HL-60/S4 treated with phorbol 12-myristate 13-acetate at 8.2 ng/mL for 4 days and 3 days (cell line): Measurements from ENCODE around the gene SPATC1L.

Source experiments
- in situ Hi-C: fragments of 300-500 bp; cut with MboI; formaldehyde crosslinking; loops from 2 replicates; pipeline ENCODE4 v1.15.0; 2022; ENCODE audit warnings: low sequenced_read_pairs

The SPATC1L gene

DNA sequence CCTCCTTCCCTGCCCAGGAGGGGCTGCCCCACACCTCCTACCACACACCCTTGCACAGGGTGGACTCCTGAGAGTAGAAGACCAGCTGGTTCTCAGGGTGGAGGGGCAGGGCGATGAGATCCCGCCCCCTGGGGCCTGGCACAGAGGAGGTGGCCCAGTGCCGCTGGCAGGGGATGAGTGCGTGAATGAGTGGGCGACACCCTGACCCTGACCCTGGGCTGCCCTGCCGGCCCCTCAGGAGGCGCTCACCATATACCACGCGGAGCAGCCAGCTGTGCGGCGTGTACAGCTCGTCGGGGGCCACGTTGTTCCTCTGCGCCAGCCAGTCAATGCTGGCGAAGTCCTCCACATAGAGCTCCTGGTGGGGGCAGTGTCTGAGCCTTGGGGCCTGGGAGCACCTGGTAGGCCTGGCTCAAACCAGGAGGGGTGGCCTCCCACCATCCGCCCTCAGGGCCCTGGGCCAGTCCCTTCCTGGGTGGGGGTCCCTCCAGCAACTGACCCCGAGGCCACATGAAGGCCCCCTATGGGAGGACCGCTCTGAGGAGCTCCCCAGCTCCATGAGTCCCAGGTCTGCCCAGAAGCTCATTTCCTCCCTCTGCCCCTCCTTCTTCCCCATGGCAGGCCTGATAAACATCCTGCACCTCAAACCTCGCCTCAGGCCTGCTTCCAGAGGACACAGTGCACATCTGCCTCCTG is 31.3 kb upstream of the SPATC1L start:
- in situ Hi-C loops, result no loop called here

DNA sequence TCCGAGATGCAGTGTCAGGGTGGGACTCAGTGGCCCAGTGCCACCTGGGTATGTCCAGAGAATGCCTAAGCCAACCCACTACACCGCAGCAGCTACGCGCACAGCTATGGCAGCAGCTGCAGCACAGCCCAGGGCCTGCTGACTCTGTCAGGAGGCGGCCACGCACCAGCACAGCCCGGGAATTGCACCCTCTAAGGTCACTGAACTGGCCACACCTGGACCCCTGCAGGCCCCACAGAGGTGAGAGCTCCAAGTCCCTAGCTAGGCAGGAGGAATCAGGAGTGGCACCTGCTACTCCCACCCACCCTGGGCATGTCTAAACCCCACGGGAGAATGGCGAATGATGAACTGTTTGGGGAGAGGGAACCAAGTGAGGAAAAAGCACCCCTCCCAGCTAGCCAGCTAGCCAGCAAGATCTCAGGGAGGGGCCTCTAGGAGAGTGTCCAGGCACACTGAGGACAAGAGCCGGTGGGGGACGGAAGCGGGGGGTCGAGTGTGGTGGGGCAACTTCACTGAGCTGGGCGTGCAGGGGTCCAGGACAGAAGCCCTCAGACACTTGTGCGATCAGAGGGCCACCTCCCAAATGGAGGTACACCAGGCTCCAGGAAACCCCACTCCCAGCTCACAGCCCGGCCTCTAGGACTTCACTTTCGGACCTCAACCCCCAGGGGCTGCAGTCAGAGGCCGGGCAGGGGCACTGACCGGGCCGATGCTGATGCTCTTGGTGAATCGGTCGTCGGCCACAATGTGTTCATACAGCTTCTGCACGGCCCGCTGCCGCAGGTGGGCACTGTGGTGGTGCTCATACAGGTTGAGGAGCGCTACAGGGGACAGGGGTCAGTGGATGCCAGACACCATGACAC is 30.4 kb upstream of the SPATC1L start:
- in situ Hi-C loops, result no loop called here

DNA sequence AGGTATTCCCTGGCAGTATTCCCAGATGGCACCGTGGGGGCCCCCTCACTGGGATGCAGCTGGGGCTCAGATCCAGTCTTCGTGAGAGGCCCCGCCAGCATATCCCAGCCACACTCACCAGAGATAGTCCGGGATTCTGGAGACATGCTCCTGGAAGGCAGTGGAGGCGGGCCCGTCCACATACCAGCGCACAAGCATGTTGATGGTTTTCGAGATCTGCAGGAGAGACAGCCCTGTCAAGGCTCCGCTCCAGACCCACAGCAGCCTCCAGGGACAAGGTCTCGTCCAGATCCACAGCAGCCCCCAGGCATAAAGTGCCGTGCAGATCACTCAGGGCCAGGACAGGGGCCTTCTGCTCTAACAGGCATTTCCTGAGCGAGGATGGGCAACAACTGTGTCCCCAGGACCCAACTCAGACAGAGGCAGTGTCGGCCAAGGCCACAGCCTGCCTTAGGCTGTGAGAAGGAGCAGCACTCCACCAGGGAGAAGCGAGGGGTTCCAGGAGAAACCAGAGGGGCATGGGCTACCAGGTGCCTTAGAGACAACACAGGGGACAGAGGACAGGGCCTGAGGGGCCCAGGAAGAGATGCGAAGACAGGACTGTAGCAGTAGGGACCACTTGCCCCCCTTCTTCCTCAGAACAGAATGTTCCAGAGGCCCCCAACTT is 29.5 kb upstream of the SPATC1L start:
- in situ Hi-C loops, result no loop called here

DNA sequence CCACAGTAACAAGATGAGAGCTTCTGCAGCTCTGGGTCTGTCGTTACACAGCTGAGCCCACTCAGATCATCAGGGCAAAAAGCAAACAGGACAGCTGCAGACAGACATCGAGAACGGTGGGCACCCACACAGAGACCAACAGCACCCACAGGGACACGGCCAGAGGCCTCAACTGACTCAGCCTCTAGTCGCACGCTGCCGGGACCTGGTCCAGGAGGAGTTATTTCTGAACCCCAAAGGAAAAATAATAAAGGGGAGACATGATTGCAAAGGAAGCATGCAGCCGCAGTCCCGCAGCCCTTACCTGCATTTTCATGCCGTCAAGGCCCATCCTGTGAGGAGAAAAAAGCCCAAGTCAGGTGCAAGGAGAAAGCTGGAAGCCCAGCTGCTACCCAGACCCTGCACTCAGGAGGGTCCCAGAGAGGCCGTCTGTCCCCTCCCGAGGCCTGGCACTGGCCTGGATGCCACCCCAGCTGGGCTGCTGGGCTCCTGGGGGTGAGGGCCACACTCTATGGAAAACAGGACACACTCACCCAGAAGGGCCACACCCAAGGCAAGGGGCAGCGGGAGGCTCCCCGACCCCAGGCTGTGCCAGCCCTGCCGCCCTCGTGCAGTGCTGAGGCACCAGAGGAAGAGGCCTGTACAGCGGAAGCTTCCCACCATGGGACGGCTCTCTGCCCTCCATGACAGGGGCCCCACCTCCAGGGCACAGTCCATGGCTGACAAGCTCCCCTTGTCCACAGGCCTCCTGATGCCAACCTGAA is 28.6 kb upstream of the SPATC1L start:
- in situ Hi-C loops, result no loop called here

DNA sequence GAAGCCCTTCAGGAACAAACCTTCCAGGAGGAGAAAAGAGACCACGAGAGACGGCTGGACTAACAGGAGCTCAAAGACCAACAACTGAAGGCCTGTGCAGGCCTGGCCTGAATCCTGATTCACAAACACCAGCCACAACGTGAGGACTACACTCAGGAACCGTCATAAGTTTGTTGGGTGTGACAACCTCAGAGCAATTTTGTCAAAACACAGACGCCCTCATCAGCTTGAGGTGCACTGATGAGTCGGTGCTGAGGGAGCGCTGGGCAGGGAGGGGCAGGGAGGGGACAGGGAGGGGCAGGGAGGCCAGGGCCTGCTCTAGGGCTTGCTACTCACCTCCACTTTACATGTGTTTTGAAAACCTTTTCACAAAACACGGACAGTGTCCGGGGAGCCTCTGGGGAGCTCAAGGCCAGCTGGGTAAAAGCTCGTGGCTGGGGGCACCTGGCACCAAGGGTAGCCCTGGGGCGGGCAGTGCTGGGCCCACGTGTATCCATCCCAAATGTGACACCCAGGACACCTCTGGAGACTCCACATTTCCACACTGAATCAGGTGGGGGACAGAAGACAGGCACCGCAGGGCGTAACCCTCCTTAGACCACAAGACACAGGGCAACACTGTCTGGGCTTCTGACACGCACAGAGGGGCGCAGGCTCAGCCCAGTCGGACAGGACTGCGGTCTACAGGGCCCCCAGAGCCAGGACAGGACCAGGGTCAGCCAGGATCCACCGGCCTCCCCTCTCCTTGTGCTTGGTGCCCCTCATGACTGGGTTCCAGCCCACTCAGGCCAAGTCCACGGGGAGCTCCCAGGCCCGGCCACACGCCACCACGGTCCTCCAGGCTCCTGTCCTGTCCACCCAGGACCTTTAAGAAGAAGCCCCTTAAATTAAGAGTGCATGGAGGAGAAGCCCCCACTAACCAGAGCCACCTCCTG is 27.8 kb upstream of the SPATC1L start:
- in situ Hi-C loops, result no loop called here

DNA sequence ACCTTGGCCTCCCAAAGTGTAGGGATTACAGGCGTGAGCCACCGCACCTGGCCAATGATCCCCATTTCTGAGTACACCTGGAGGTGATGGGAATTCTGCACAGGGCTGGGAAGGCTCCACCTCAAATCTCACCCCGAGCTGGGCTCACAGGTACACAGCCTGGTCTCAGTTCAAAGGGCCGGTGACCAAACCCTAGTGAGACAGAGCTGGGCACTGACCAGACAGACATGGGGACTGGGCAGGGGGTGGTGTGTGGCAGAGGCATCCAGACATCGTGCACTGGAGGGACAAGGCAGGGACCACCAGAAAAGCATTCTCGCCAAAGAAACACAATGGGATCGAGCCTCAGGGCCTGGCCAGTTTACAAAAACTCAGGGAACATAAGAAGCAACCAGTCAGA is 27.1 kb upstream of the SPATC1L start:
- in situ Hi-C loops, result no loop called here

DNA sequence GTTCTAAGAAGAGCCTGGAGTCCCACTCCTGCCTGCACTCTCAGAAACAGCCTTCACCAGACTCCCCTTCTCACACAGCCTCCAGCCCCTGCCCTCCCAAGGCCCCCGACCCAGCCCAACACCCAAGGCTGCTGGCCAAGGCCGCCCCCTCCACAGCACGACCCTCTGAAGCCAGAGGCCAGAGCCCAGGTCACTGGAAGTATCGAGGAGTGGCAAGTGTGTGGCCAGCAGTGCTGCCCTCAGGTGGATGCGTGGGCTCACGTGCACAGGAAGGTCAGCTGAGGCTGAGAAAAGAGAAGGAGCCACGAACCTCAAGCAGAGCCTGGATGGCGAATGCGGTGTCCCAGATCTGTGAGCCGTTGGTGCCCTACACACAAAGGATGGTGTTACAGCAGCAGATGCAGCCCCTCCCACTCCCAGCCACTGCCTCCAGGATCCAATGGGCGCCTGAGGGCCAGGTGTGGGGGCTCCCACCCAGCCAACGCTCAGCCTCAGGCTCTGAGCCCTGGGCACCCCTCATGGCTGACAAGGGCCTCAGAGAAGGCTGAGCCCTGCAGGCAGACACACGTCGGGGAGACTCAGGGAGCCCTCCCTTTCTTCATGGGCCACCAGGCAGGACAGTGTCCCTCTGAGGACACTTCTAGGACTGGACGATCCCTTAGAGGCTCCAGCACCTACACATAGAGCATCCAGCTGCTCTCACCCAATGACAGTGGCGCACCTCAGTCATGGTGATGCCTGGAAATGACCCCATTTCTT is 26.3 kb upstream of the SPATC1L start:
- in situ Hi-C loops, result no loop called here

DNA sequence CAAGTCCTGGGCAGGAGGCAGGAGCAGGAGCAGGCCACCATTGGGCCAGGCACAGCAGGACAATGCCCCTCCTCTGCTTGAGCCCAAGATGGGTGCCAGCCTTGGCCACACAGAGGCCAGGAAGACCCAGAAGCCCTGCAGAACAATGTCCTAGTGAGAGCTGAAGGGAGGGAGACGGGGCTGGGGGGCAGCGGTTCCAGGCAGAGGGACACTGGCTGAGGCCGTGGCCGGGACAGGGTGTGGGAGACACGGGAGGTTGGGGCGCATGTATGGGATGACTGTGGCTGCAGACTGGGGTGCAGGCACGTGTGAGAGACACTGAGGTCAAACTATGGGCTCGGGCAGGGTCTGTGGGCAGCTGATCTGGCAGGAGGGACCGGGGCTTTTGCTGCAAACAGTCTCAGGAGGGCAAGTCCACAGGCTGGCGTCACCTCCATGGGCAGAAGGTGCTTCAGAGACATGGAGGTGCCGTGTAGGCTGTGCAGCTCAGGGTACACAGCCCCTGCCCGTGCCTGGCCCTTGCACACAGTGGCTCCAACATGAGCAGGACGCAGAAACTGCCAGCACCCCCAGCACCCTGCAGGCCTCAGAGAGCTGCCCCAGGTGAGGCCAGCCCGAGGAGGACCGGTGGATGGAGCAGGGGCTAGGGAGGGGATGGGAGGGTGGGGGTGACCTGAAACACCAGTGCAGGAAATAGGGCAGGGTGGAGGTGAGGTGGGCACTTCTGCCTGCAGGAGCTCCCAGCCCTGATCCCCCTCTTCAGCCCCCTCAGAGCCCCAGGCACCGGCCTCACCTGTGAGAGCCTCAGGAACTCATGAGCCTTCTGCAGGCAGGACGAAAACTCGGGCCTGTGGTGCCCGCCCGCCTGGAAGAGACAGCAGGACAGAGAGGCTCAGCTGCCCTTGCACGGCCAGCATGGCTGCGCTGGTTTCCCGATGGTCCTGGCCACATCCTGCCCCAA is 24.8 kb upstream of the SPATC1L start:
- in situ Hi-C loops, result no loop called here

DNA sequence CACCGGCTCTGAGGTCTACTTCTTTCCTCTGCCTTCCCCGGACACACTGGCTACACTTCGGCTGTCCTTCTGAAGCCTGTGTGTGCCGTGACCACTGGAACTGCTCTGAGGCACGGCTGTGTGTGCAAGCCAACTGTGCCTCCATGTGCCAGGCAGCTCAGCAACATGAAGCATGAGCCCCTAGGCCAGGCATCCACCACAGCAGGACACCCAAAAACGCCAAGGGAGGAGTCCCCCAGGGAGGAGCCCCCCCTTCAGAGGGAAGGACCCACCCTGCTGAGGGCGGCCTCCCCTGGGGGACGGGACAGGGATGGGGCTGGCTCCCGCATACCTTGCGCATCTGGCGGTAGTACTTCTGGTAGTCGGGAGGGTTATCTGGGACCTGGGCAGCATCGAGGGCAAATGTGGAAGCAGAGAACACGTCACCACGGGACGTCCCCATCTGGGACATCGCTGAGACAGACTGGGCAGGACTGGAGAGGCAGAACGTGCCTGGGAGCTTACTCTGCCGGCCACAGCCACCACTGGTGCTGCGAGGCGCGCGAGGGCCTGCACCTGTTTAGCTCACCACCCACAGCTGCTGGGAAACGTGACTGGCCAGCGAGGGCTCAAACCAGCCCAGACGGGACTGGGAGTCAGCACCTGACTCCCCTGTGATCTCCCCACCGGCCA is 23.8 kb upstream of the SPATC1L start:
- in situ Hi-C loops, result no loop called here

DNA sequence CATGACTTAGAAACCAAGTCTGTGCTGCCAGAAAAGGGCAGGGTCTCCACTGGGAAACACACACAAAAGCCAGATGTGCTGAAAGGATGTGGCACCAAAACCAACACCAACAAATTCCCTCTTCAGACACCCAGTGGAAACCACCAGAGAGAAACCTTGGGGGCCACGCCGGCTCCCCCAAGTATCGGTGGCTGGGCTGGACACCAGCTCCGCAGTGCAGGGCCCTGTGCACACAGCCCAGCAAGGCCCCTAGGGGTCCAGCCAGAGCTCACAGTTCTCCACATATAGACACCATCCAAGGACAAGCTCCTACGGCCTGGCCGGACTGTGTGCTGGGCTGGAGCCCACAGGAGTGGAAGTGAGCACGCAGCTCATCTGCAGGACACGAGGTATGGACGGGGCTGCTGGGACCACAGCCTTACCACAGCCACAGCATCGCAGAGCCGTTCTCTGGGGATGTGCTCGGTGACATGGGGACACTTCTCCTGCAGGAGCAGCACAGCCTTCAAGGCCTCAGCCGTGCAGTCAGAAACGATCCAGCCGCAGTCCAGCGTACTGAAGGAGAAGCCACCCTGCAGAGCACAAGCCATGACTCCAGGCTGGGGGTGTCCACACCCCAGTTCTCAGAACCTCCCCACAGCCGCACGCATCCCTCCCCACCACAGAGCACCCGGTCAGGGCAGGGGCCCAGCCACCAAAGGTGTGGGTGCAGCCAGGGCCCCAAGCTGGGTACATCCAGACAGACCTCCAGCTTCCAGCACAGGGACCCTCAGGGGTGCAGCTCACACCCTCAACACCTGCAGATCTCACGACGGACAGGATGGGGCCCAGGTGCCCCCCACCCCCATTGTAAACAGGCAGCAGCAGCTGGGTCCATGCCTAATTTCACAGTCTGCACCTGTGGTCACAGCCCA is 23.0 kb upstream of the SPATC1L start:
- in situ Hi-C loops, result no loop called here

DNA sequence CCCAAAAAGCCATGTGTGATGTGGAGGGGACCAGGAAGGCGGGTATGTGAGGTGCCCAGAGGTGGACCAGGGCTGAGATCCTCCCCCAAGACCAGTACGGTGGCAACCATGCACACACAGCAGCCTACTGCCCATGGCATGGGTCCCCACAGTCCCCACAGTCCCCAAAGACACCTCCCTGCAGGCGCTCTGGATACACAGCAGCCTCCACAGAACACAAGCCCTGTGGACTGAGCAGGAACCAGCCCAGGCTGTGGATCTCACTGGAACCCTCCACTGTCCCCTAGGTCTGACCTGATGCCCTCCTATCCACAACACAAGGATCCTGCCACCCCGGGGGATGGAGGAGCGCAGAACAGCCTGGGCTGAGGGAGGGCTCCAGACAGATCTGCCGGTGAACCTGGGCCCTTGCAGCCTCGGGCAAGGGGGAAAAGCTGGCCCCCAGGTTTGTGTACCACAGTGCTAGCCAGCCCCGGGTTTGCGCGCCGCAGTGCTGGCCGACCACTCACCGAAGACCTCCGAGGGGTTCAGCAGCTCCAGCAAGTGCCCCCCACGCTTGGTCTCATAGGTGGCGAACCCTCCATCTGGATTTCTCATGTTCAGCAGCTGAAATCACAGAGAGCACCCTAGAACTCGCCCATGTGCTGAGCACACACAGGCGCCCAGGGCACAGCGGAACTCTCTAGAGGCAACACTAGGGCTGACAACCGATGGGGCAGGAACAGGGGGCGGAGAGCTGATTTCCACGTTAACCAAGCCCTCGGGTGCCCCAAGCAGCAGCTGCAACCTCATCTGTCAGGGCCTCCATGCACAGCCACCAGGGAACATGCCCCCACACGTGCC is 22.1 kb upstream of the SPATC1L start:
- in situ Hi-C loops, result no loop called here

DNA sequence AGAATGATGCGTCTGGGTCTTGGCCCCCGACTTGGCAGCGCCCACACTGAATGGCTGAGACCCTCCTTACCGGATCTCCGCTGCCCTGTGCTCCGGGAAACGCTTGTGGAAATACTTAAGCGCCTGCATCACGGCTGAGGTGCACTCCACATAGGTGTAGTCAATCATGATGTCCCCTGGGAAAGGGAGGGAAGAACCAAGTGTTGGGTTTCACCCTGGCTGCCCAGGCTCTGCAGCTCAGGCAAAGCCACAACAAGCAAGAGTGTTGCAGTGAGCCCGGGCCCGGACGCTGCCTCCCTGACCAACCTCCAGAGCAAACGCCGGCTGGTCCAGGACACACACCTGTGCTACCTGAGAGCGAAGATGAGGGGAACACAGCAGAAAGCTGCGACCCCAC is 21.5 kb upstream of the SPATC1L start:
- in situ Hi-C loops, result no loop called here

DNA sequence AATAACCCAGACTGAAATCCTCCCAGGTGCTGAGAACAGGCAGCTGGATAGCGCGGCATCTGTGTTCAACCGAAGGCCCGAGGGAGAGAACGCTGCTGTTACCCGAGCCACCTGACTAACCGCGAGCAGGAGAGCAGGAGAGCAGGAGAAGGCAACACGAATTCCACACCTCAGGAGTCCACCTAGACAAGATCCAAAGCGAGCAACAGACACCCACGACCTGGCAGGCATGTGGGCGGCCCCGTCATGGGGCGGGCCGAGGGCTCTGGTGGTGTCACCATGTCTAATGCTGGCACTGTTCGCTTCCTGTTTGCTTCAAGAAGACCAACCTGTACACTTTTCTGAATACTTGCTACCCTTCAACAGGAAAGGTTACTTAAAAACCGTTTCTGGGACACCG is 20.9 kb upstream of the SPATC1L start:
- in situ Hi-C loops, result no loop called here

DNA sequence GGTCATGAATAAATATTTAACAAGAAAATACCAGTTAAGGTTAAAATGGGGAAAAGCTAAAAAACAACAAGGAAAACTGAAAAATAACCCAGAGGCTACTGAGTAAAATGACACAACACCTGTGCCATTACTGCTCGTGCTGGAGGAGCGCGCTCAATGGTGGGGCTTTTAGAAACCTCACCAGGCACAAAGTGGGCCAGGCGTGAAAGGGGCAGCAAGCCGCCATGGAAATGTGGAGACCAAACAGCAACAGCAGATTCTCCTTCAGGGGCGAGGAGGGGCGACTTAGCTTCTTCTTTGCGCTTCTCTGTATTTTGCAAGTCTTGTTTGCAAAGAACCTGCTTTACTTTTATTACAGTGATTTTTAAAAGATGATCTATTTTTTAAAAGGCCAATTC is 18.9 kb upstream of the SPATC1L start:
- in situ Hi-C loops, result no loop called here

DNA sequence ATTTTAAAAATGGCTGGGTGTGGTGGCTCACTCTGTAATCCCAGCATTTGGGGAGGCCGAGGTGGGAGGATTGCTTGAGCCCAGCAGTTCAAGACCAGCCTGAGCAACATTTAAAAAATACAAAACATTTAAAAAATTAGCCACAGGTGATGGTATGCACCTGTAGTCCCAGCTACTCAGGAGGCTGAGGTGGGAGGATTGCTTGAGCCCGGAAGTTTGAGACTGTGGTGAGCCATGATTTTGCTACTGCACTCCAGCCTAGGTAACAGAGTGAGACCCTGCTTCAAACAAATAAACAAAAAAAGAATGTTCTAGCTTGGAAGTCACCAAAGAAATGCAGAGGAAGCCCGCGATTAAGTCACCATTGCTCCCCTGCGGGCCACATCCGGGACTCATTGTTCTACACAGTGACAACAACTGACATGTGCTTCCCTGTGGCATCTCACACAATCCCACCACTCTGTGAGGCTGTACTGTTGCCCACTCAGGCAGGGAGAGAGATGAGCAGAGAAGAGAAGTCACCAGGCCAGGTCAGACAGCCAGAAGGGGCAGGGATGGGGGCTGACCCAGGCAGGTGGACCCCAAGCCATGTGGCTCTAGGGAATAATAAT is 18.4 kb upstream of the SPATC1L start:
- in situ Hi-C loops, result no loop called here
